Retinal pigment epithelial cell (primary cell): ENCODE measurements around the gene NPAS3.

Experiments used
- DNase-seq: peaks from one replicate; pipeline ENCODE4 v3.0.0-alpha.2; 2010; ENCODE audit warnings: low read depth
- H3K4me3 ChIP-seq: 2 replicates; pipeline ENCODE4 v1.5.1; 2011; ENCODE audit warnings: mild to moderate bottlenecking, low read length, control low read depth, moderate library complexity
- TF ChIP-seq, protein P1 (sequence below): conservative IDR thresholded peaks from 2 replicates; pipeline ENCODE4 v1.5.1; 2011; ENCODE audit warnings: low read depth, low read length, control low read depth, inconsistent platforms

Gene NPAS3

GRCh38 chr14:33527023-33527634 lies 588.5 kb downstream of the NPAS3 start:
- TF ChIP-seq, protein P1, sequence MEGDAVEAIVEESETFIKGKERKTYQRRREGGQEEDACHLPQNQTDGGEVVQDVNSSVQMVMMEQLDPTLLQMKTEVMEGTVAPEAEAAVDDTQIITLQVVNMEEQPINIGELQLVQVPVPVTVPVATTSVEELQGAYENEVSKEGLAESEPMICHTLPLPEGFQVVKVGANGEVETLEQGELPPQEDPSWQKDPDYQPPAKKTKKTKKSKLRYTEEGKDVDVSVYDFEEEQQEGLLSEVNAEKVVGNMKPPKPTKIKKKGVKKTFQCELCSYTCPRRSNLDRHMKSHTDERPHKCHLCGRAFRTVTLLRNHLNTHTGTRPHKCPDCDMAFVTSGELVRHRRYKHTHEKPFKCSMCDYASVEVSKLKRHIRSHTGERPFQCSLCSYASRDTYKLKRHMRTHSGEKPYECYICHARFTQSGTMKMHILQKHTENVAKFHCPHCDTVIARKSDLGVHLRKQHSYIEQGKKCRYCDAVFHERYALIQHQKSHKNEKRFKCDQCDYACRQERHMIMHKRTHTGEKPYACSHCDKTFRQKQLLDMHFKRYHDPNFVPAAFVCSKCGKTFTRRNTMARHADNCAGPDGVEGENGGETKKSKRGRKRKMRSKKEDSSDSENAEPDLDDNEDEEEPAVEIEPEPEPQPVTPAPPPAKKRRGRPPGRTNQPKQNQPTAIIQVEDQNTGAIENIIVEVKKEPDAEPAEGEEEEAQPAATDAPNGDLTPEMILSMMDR = no peak
- DNase-seq = no peak
- H3K4me3 ChIP-seq = no peak overlapping the region

DNA sequence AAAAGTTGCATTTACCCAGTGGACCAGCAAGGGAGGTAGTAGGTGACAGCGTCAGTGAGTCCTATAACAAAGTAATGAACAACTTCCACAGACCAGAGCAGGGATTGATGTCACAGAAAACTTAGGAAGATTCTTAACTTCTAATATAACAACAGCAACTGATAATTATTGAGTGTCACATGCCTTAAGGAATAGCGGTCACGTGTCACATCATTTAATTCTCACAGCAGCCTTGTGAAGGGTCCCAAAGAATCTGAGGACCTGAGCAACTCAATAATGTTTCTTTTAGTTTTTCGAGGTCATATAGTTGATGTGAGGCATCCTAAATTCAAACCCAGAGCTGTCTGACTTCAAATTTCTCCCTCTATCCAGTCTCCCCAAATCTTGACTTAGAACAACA lies 590.0 kb downstream of the NPAS3 start:
- H3K4me3 ChIP-seq = no peak overlapping the region
- DNase-seq = no peak
- TF ChIP-seq, protein P1 = no peak

DNA sequence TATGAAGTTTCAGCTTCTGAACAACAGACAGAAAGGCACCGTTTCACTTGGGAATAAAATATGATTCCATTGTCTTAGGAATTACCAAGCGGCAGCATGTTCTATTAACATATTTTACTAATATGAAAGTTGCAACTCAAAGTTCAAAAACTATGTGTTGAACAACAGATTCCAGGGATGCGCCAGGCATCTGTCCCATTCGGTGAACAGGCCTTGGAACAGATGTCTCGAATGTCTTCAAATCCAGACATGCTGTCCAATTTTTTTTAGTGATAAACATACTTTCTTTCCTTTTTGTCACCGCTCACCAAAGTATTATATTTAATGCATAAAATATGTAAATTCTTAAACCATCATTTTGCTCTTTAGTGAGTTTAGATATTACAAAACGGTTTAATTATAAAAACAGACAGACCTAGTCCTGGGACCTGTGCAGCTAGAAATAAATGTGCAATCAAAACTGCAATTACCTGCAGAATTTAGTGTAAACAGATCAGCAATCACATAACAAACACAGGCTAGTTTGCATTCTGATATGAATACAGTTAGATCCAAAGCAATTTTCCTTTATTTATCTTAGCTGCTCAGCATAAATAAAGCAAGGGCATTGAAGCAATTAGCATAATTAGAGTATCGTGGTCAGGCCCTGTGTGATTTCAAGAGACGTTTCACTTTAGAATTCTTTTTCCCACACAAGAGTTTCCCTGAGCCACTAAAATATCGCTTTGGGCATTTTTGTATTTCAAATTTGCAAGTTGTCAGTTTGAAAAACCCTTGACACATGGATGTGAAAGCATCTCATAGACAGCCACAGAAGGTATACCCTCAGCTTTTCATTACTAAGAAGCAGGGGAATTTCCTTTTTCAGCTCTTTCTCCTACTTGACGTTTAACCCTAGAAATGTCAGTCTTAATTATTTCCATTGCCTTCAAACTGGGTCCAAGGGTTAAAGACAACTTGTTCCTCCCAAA lies 591.4 kb downstream of the NPAS3 start:
- DNase-seq = no peak
- TF ChIP-seq, protein P1 = no peak
- H3K4me3 ChIP-seq = no peak overlapping the region

DNA sequence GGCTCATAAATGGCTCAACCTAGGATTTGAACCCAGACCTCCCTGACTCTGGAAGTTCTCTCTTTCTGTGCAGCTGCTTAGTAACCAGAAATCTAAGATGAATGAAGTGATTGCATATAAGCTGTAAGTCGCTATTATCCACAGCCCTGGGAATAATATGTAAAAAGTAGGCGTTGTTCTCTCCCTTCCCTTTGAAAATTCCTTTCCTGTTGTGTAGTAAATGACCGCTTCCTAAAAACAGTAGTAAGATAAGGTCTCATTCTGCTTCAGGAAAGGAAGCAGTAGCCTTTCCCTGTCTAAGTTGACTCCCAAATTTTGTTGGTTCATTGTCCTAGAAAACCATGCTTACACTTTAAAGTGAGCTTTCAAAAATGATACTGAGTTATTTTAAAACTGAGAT lies 593.9 kb downstream of the NPAS3 start:
- no peak overlapping the region for H3K4me3 ChIP-seq
- TF ChIP-seq, protein P1 = no peak
- no peak for DNase-seq

DNA sequence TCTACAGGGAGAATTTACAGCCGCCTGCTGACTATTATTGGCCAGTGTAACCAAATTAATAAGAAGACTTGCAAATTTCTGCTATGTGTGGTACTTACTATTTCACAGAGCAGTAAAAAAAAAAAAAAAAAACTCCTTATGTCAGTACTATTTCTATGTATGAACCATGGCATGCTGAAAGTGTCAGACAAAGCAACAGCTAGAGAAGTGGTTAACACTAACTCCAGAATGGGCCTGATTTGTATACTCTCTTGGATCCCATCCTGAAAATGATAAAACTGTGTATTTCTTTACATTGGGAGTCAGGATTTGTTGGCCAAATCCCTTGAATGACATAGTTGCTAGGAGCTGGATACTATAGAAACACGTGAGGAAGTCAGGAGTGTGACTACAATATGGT lies 595.4 kb downstream of the NPAS3 start:
- TF ChIP-seq, protein P1 = no peak
- no peak for DNase-seq
- H3K4me3 ChIP-seq = no peak overlapping the region

DNA sequence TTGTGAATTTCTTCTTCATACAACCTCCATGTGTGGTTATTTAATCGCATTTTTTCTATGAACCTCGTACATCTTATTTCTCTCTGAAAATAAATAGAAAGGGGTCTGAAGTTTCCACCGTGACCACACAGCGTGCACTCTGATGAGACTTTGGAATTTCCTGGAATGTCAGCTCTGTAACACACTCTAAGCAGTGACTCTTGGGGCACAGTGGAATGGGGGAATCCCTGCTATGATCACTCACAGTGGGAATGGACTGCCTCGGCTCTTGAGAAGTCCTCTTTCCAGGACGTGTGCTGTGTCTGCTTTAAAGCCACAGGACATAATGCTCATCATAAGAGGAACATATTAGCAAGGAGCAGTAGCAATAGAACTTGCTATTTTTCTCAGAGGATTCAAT lies 596.0 kb downstream of the NPAS3 start:
- TF ChIP-seq, protein P1 = no peak
- H3K4me3 ChIP-seq = no peak overlapping the region
- no peak for DNase-seq
